SU-DHL-6 (cell line): ENCODE data around the gene MPRIP.
"Not testable (repeated sequence)": the region's sequence is repeated elsewhere in the genome, so short reads cannot be mapped to it uniquely, and the experiment has no call there.

ENCODE experiments used
- H2AFZ ChIP-seq: fragments of 200-600 bp; sonication (generic); 2 replicates; pipeline ENCODE4 v1.6.1; 2014; ENCODE audit warnings: low read depth, mild to moderate bottlenecking, moderate library complexity, mixed read lengths, antibody characterized with exemption, low read length; ENCODE audit not compliant: severe bottlenecking
- H3F3A ChIP-seq: fragments of 200-600 bp; shearing (Covaris generic); 2 replicates; pipeline ENCODE4 v1.6.0; 2016; ENCODE audit warnings: antibody characterized with exemption, mild to moderate bottlenecking; ENCODE audit not compliant: insufficient read depth
- H3K27ac ChIP-seq: fragments of 200-600 bp; sonication (generic); 2 replicates; pipeline ENCODE4 v1.5.1; 2016; ENCODE audit warnings: low read depth, mild to moderate bottlenecking, low read length, moderate library complexity, mixed read lengths
- H3K27me3 ChIP-seq: fragments of 200-600 bp; sonication (generic), shearing (Covaris generic); 2 replicates; pipeline ENCODE4 v1.6.0; 2014; ENCODE audit warnings: mild to moderate bottlenecking, low read length
- H3K36me3 ChIP-seq: fragments of 200-600 bp; sonication (generic); 2 replicates; pipeline ENCODE4 v1.6.1; 2014; ENCODE audit warnings: mild to moderate bottlenecking, low read length, mixed read lengths
- H3K4me2 ChIP-seq: fragments of 300-600, 200-600 bp; shearing (Covaris generic), sonication (generic); 2 replicates; pipeline ENCODE4 v1.6.0; 2014; ENCODE audit warnings: low read length, low read depth, mild to moderate bottlenecking; ENCODE audit not compliant: poor library complexity, severe bottlenecking
- H3K4me3 ChIP-seq: fragments of 200-600 bp; sonication (generic); 2 replicates; pipeline ENCODE4 v1.5.1; 2014; ENCODE audit warnings: antibody characterized with exemption, low read length, mild to moderate bottlenecking, mixed read lengths; ENCODE audit not compliant: insufficient read depth, poor library complexity, severe bottlenecking
- H3K79me2 ChIP-seq: fragments of 200-600 bp; sonication (generic); 2 replicates; pipeline ENCODE4 v1.6.1; 2014; ENCODE audit warnings: mild to moderate bottlenecking, low read length, moderate library complexity; ENCODE audit not compliant: insufficient read depth
- H3K9ac ChIP-seq: fragments of 200-600 bp; sonication (generic); 2 replicates; pipeline ENCODE4 v1.7.0; 2014; ENCODE audit warnings: mild to moderate bottlenecking, low read length
- H3K9me2 ChIP-seq: fragments of 200-600 bp; sonication (generic); replicated peaks from 2 replicates; pipeline ENCODE4 v1.6.1; 2014; ENCODE audit warnings: low read length; ENCODE audit not compliant: insufficient read depth
- H3K9me3 ChIP-seq: fragments of 200-600 bp; sonication (generic); 2 replicates; pipeline ENCODE4 v1.6.1; 2014; ENCODE audit warnings: low read length, mixed read lengths; ENCODE audit not compliant: insufficient read depth
- H4K20me1 ChIP-seq: fragments of 200-600 bp; sonication (generic); 2 replicates; pipeline ENCODE4 v1.6.1; 2014; ENCODE audit warnings: low read depth, mild to moderate bottlenecking, antibody characterized with exemption, low read length, moderate library complexity, mixed read lengths

Gene MPRIP

DNA sequence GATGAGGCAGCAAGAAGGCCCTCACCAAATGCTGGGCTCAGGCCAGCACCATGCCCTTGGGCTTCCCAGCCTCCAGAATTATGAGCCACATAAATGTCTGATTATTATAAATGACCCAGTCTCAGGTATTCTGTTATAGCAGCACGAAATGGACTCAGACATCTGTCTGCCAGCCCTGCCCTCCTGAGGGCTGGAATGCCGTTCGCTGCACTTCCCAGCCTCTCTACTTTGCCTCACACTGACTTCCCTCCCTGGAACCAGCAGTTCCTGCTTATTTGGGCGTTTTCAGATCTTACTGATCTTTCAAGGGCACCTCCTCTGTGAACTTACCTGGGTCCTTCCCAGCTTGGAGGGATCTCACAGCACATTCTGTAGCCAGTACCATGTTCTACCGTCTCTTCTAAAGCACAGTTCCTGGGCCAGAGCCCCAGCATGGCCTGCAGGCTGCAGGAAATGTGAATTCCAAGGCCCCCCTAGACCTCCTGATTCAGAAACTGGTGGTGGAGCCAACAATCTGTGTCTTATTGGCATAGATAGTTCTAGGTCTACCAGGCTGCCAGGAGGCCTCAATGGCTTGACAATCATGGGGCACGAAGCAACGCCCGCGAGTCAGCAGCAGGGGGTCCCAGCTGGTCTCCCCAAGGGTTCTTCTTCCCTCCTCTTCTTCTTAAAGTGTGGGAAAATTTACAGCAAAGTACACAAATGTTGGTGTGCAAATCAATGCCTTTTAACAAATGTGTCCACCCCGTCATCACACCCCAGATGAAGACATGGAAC, 33.4 kb upstream of the MPRIP start:
- H3F3A ChIP-seq, H2AFZ ChIP-seq, H3K4me3 ChIP-seq, H3K9me3 ChIP-seq, H3K4me2 ChIP-seq, H3K9me2 ChIP-seq, H3K27me3 ChIP-seq, H3K27ac ChIP-seq, H3K36me3 ChIP-seq, H4K20me1 ChIP-seq, H3K79me2 ChIP-seq, H3K9ac ChIP-seq: not testable (repeated sequence)

- not testable (repeated sequence) for H3K4me3 ChIP-seq, H3K27me3 ChIP-seq, H3K9me3 ChIP-seq, H2AFZ ChIP-seq, H3K27ac ChIP-seq, H3K9ac ChIP-seq, H3F3A ChIP-seq, H3K4me2 ChIP-seq, H3K36me3 ChIP-seq, H3K79me2 ChIP-seq, H4K20me1 ChIP-seq, H3K9me2 ChIP-seq
Measured at GRCh38 chr17:17009972-17010371, 32.3 kb upstream of the MPRIP start.

DNA sequence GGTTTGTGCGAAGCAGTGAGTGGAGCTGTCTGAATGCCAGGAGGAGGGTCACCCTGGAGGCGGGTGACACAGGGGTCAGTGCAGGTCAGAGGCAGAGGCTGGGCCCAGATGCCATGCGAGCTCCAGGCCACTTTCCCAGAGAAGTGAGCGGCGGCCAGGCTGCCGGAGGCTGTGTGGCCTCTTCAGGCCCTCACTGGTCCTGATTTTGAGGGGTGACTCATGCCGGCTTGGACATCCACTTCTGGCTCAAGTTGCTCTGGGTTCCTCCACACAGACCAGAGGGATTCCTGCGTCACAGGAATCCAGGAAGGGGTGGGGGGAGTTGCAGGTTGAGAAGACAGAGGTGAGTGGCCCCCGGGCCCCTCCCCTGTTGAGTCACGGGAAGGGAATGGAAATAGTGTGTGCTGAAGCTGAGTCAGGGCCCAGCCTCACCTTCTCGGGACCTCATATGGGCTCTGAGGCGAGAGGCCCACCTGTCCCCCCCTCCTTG, 31.7 kb upstream of the MPRIP start:
- not testable (repeated sequence) for H3K9me3 ChIP-seq, H3K9ac ChIP-seq, H3K27ac ChIP-seq, H4K20me1 ChIP-seq, H3K36me3 ChIP-seq, H3K4me3 ChIP-seq, H3K4me2 ChIP-seq, H3K79me2 ChIP-seq, H3K9me2 ChIP-seq, H2AFZ ChIP-seq, H3F3A ChIP-seq, H3K27me3 ChIP-seq

GRCh38 chr17:17011043-17011907, 31.0 kb upstream of the MPRIP start:
- H3K27me3 ChIP-seq, H3K9ac ChIP-seq, H3K4me2 ChIP-seq: not testable (repeated sequence)

GRCh38 chr17:17013828-17014747, 28.2 kb upstream of the MPRIP start:
- H3K79me2 ChIP-seq, H3K9me2 ChIP-seq, H3K4me3 ChIP-seq, H3K36me3 ChIP-seq, H3K27me3 ChIP-seq, H3F3A ChIP-seq, H3K9me3 ChIP-seq, H3K27ac ChIP-seq, H4K20me1 ChIP-seq, H2AFZ ChIP-seq, H3K9ac ChIP-seq, H3K4me2 ChIP-seq: not testable (repeated sequence)

More at GRCh38 chr17:17011043-17011907, 31.0 kb upstream of the MPRIP start:
- H3K27ac ChIP-seq, H2AFZ ChIP-seq, H3K4me3 ChIP-seq, H3K36me3 ChIP-seq, H3K9me3 ChIP-seq, H4K20me1 ChIP-seq, H3K9me2 ChIP-seq, H3K79me2 ChIP-seq, H3F3A ChIP-seq: not testable (repeated sequence)

GRCh38 chr17:17014748-17015124, 27.5 kb upstream of the MPRIP start:
- H3K27me3 ChIP-seq, H3K9me3 ChIP-seq, H3K36me3 ChIP-seq, H3K4me2 ChIP-seq, H4K20me1 ChIP-seq, H3F3A ChIP-seq, H3K79me2 ChIP-seq, H3K9me2 ChIP-seq, H3K9ac ChIP-seq, H2AFZ ChIP-seq, H3K4me3 ChIP-seq, H3K27ac ChIP-seq: not testable (repeated sequence)
